Prostate gland (tissue), 2 donors: ENCODE measurements around the gene RUFY4.

ENCODE experiments used
- POLR2AphosphoS5 ChIP-seq: sonication (generic); formaldehyde crosslinking; IDR thresholded peaks from one replicate; pipeline ENCODE4 v1.6.1; 2017; ENCODE audit warnings: antibody characterized with exemption
- TF ChIP-seq, protein P1 (sequence below), 4 experiments: fragments of 200-600 bp in 2 of 4; fragments of 450-650 bp in 2 of 4; sonication (generic) in 2 of 4; IDR thresholded peaks; 1 replicate in 3 of 4; 2 replicates in 1 of 4; pipeline ENCODE4 v1.5.1; 2016 to 2019; ENCODE audit warnings: antibody characterized with exemption in 4 of 4, mild to moderate bottlenecking in 2 of 4, moderate library complexity in 2 of 4

DNA sequence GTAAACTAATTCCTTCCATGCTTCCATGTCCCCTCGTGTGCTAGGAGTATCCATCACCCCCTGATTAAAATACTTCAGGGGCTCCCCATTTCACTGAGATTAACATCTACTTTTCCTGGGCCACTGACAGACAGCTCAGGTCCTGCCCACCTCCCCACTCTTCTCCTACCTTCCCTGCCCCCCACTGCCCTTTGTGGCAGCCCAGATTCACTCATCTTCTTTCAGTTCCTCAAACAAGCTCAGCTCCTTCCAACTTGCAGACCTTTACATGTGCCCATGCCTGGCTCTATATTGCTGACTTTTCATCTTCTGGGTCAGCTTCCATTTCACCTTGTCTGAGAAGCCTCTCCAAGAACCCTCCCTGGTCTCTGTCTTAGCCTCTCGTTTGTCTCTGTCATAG lies 12.0 kb downstream of the RUFY4 start:
- TF ChIP-seq, protein P1, sequence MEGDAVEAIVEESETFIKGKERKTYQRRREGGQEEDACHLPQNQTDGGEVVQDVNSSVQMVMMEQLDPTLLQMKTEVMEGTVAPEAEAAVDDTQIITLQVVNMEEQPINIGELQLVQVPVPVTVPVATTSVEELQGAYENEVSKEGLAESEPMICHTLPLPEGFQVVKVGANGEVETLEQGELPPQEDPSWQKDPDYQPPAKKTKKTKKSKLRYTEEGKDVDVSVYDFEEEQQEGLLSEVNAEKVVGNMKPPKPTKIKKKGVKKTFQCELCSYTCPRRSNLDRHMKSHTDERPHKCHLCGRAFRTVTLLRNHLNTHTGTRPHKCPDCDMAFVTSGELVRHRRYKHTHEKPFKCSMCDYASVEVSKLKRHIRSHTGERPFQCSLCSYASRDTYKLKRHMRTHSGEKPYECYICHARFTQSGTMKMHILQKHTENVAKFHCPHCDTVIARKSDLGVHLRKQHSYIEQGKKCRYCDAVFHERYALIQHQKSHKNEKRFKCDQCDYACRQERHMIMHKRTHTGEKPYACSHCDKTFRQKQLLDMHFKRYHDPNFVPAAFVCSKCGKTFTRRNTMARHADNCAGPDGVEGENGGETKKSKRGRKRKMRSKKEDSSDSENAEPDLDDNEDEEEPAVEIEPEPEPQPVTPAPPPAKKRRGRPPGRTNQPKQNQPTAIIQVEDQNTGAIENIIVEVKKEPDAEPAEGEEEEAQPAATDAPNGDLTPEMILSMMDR (IDR thresholded peaks at IDR 0.05) = no peak
- no peak for TF ChIP-seq POLR2AphosphoS5
